Measurements from ENCODE around the gene RBP5.

The RBP5 gene, protein sequence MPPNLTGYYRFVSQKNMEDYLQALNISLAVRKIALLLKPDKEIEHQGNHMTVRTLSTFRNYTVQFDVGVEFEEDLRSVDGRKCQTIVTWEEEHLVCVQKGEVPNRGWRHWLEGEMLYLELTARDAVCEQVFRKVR

GRCh38 chr12:7128681-7129286, at the start of gene RBP5:
TSS of gene RBP5 (minus strand) at chr12:7128889. CDS start at chr12:7128775, 114 bp downstream.
- DNase-seq (ENCODE audit: low read depth), result no peak

GRCh38 chr12:7178481-7178880, 49.8 kb upstream of the RBP5 start:
- no peak for DNase-seq (ENCODE audit: low read depth)

DNA sequence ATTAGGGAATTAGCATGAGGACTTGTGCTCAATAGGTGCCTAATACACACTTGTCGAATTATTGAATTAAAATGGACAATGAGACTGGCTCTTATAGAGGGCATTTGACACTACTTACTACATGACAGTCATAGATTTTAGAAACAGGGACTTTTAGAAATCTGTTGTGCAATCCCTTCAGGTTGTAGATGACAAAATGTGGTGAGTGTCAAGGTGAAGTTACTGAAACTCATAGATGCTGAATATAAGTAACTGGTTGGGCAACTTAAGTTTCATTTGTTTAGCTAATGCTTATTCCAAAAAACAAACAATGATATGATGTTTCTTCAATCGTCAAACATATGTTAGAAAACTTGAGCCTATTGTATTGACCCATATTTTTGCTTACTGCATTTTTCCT, 47.9 kb upstream of the RBP5 start:
- no peak for DNase-seq (ENCODE audit: low read depth)

- DNase-seq (ENCODE audit: low read depth), result no peak
Observed at GRCh38 chr12:7175493-7175892, 46.8 kb upstream of the RBP5 start.

DNA sequence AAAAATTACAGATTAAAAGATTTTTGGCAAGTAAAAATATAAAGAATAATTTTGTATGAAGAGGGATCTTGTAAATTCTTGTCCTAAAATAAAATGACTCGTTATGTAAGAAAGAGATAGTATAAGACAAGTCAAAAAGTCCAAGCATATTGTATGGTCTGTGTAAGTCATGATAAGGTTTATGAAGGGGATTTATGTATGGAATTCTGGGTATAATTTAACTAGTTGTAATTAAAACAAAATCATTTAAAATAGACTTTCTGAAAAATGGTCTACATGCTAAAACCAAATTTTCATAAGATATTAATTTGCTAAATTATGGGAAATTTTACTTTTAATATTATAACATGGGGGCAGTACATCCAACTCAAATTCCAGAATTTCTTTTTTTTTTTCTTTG, 43.2 kb upstream of the RBP5 start:
- DNase-seq (ENCODE audit: low read depth), result no peak

DNA sequence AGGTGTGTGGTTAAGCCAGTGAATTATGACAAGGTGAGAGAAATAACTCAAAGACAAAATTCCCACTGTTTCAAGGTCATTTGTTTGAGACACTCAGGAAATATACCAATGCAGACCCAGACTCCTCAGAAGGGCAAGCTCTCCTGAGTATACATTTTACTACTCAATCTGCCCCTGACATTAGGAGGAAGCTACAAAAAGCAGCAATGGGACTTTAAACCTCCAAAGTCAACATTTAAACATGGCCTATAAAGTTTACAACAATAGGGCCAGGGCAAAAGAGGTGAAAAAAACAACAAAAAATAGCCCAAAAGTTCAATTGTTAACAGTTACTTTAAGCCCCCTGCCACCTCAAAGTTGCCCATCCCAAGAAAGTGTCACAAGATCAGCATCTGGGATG, 41.3 kb upstream of the RBP5 start:
- no peak for DNase-seq (ENCODE audit: low read depth)

- no peak for DNase-seq (ENCODE audit: low read depth)
Observed at GRCh38 chr12:7162691-7163114, 34.0 kb upstream of the RBP5 start.

DNA sequence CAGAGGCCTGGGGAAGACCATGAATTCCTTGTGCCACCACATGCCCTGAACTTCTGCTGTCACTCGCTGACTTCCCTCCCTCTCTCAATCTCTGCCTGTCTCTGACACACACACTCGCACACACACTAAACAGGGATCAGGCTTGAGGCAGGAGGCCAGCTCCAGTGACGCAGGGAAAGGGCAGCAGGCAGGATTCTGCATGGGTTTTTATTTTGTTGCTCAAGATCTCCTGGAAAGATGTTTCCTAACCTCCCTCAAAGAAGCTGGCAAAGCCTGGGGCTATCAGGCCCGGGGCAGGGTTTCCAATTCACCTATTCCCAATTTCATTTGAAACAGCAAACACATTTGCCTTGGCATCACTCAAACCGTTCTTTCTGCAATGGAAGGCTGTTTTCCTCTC, 33.1 kb upstream of the RBP5 start:
- DNase-seq (ENCODE audit: low read depth), result no peak

DNA sequence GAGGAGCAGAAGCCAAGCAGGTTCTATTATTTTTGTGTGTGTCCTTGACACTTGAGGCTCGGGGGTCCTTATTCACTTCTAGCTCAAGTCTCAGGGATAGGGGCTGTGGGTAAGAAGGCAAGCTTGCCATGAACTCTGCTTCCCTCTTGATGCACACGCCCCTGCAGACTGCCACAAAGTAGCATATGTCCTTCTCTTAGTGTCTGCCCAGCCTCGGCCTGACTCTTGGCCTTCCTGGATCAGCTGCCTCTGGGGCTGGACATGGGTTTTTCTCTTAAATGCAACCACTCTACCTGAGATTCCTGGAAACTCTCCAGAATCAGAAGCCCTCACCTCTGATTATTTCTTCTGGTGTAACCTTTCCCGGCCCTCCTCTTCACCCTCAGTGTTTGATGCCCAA, 32.6 kb upstream of the RBP5 start:
- no peak for DNase-seq (ENCODE audit: low read depth)

DNA sequence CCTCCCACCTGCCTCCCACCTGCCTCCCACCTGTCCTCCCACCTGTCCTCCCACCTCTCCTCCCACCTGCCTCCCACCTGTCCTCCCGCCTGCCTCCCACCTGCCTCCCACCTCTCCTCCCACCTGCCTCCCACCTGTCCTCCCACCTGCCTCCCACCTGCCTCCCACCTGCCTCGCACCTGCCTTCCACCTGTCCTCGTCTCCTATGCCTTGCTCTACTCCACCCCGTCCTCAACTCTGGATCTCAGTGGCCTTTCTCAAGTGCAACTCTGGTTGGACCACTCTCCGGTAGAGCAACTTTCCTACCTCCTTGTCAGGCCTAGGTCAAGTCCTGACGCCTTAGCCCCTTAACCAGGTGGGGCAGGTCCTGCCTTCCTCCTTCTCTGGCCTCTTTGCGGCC, 31.5 kb upstream of the RBP5 start:
- no peak for DNase-seq (ENCODE audit: low read depth)

DNA sequence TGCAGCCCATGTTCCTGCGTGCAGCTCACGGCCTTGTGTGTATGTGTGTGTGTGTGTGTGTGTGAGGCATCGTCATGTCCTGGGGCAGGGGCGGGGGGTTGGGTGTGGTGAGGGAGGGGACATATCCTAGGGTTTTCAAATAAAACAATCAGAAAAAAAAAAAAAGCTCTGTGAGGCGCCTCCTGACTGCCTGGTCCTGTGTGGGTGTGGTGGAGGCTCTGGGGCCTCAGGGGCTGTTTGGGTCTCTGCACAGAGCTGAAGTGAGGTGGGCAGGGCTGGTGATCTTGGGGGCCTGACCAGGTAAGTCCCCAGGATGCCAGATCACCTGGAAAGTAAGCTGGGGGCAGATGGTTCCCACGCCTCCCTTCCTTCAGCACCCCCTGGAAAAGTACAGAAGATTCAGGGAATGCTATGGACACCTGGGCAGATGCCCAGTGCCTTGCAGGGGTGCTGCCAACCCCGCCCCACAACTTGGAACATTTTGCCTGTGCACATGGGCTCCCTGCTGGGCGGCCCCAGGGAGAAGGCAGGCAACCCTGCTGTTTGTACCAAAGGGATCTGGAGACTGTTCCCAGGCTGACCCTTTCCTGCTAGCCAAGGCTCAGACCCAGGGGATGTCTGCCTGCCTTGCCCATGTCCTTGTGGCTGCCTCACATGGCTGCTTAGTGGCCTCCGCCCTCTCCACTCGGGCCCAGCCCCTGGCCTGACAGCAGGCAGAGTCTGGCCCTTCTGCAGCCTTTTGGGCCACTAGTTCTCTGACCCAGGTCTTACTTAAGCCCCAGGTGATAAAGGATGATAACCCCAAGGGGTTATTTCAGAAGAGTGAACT, 30.3 kb upstream of the RBP5 start:
- no peak for DNase-seq (ENCODE audit: low read depth)

GRCh38 chr12:7157391-7157790, 28.7 kb upstream of the RBP5 start:
- DNase-seq (ENCODE audit: low read depth), result no peak

DNA sequence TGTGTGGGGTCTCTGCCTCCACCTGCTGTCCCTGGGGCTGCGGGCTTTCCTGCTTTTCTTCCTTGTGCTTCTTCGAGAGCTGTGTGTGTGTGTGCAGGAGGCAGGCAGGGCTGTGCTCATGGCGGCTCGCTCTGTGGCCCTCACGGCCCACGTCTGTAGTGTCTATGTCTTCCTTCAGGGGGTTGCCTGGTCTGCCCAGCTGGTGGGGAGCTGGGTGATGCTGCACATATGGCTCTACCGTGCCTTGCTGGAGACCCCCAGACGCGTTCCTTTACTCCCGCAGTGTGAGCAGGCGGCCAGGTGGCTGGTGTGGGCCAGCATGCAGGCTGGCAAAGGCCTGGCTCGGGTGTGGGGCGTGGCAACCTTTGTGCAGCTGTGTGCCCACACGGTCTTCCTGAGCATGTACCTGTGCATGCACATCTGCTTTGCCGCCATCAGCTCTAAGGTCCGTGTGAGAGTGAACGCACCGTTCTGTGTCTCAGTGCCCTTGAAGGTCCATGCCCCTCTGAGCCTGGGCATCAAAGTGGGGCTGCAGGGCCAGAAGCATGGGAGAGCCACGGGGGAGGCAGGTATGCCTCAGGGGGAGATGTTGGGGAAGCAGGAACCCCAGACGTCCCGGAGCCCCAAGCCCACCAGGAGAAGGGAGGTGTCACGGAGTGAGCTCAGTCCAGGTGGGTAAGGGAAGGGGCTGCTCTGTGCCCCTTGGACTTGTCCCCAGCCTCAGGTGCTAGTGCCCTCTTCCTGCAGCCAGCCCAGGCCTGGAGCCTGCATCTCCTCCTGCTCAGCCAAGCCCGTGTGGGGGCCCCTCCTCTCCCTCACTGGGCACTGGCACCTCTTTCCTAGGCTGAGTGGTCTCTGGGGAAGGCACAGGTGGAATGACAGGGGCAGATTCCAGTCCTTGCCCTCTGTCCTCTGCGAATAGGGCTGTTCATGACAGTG, 27.8 kb upstream of the RBP5 start:
- no peak for DNase-seq (ENCODE audit: low read depth)

DNA sequence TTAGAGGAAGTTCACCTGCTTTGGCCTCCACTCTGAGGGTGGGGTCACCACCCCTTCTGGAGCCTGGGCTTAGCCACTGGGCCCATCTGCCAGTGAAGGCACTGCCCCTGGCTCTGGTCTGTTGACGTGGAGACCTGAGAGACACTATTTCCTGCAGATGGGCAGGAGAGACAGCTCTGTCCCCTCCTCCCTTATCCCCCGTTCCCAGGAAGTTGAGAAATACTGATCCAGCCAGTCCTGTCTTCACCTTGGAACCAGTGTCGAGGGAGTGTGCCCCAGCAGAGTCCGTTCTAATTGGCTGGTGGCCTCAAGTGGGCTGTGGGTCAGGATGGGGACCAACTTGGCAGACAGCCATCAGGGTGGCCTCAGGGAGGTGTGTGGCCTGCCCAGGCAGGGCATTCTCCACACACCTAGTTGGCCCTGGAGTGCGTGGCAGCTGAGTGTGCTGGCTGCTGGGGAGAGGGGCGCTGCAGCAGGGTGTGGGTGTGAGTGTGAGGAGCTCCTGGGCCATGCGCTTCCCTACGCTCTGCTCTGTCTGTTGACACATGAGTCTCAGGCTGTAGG, 26.9 kb upstream of the RBP5 start:
- no peak for DNase-seq (ENCODE audit: low read depth)

- DNase-seq (ENCODE audit: low read depth), result no peak
Observed at GRCh38 chr12:7154901-7155470, 26.3 kb upstream of the RBP5 start.

DNA sequence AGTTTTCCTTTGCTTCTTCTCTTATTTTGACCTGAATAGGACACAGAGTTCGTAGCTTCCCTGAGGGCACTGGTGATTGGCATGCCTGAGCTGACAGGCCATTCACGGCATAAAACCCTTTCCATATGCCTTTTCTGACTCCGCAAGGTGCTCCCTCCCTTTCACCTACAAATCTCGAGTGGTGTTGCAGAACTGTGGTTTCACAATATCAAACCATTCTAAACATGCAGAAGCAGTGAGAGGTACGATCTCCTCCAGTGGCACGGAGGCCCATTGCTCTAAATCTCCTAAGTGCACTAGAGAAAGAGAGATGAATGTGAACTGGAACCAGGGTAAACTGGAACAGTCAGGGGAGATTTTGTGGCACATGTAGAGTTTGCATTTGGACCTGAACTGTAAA, 25.4 kb upstream of the RBP5 start:
- DNase-seq (ENCODE audit: low read depth), result no peak

DNA sequence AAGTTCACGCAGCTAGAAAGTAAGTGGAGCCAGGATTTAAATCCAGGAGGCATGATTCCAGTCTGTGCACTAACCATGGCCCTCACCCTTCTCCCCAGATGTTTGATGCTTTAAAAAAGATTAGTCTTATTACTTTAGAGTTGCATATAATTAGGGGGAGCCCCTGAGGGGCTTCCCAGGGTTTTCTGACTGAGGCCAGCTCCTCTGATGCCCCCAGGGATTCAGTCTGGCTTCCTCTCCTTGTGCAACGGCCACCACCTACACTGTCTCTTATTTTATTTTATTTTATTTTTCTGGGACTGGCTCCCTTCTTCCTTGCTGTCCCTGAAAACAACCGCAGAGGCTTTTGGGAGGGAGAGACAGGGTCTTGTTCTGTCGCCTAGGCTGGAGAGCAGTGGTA, 24.1 kb upstream of the RBP5 start:
- no peak for DNase-seq (ENCODE audit: low read depth)

DNA sequence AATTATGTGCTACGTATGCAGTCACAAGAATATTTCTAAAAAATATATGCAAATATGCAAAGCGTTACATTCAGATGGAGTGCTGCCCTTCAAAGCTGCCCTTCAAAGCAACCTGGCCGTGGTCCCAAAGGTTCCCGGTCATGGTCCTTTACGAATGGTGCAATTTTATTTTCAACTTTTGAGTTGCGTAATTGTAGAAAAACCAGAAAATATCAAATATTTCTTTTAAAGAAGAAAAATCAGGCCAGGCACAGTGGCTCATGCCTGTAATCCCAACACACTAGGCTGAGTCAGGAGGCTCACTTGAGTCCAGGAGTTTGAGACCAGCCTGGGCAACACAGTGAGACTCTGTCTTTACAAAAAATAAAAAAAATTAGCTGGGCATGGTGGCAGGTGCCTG, 22.8 kb upstream of the RBP5 start:
- DNase-seq (ENCODE audit: low read depth), result no peak

DNA sequence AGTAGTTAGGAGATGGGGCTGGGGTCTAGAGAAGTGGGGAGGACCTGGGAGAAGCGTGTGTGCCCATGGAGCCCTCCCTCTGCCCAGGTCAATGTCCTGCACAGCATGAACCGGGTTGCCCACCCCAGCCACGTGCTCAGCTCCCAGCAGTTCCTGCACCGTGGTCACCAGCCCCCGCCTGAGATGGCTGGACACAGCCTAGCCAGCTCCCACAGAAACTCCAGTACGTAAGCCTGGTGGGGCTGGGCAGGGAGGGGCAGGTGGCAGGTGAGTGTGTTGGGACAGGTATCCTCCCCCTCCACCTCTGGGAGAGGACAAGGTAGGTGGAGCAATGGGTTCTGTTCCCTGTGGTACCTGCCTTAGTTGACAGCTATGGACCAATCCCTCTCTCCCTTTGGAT, 22.2 kb upstream of the RBP5 start:
- no peak for DNase-seq (ENCODE audit: low read depth)

DNA sequence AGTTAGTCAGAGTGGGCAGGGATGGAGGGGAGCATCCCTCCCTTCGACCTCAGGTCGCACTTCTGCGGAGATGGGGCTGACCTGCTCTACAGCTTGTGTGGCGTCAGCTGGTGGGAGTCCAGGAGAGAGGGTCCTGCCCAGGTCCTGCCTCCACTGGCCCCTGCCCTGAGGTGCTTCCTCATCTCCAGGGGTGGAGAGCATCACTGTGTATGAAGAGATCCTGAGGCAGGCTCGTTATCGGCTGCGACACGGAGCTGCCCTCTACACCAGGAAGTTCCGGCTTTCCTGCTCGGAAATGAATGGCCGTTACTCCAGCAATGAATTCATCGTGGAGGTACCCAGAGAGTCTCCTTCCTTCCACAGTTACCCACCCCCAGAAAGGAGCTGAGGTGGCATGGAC, 21.7 kb upstream of the RBP5 start:
- DNase-seq (ENCODE audit: low read depth), result no peak

GRCh38 chr12:7146906-7147305, 18.2 kb upstream of the RBP5 start:
- no peak for DNase-seq (ENCODE audit: low read depth)

- DNase-seq (ENCODE audit: low read depth), result no peak
Observed at GRCh38 chr12:7146228-7146627, 17.5 kb upstream of the RBP5 start.

All from stimulated activated CD8-positive, alpha-beta memory T cell treated with anti-CD3 and anti-CD28 coated beads, Interleukin-7, amount 100 ng/mL, for 24 hours (primary cell).